GM12873 (cell line): Measurements from ENCODE around the gene SCAMP3.

Source experiments
- CTCF ChIP-seq: IDR thresholded peaks from 2 replicates; pipeline ENCODE4 v1.5.1; 2012; ENCODE audit warnings: low read depth, mild to moderate bottlenecking, moderate library complexity, low read length, control low read depth; ENCODE audit not compliant: insufficient read depth; ENCODE audit errors: missing control alignments

Gene SCAMP3

GRCh38 chr1:155207806-155208540 lies 54.2 kb downstream of the SCAMP3 start, which contains the start of gene THBS3:
TSS of gene THBS3 (minus strand) at chr1:155207897. CDS start at chr1:155207876, 21 bp downstream.
- no peak for TF ChIP-seq CTCF

GRCh38 chr1:155206891-155207805 lies 55.0 kb downstream of the SCAMP3 start:
- peak; percentile 92 for TF ChIP-seq CTCF
